PC-9 (cell line): ENCODE data around the gene EXOSC7.

Source experiments
- CTCF ChIP-seq: fragments of 200-600 bp; sonication (generic); conservative IDR thresholded peaks from 2 replicates; pipeline ENCODE4 v1.6.1; 2017; ENCODE audit warnings: mixed run types, antibody characterized with exemption, mild to moderate bottlenecking, moderate library complexity
- EZH2 ChIP-seq: fragments of 200-600 bp; sonication (generic); IDR thresholded peaks from 2 replicates; pipeline ENCODE4 v1.8.0; 2017; ENCODE audit warnings: antibody characterized with exemption, low read depth

DNA sequence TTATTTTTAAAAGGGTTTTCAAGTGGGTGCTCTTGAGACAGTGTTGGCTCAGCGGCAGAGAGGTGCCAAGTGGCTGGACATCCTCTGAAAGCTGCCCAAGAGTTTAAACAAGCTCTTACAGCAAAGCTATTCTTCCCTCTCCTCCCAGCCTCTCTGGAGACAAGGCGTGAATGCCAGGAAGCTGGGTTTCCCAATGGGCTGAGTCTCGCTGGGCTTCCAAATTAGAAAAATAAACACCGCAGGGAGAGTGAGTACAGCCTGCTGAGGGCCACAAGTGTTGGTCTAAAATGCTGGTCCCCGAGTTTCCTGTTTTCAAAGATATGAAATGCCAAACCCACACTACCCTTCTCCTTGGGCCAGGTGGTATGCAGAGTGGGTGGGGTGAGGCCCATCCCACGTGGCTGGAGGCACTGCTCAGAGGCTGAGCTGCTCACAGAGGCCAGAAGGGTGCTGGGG is 36.4 kb upstream of the EXOSC7 start:
- no peak for TF ChIP-seq CTCF
- TF ChIP-seq EZH2 = no peak
